Gastroesophageal sphincter (tissue), 4 donors: ENCODE measurements around the gene GABPB1. TPM values are rescaled to one million over a fixed set of nuclear protein-coding genes. Genes with fewer than 3 reads are reported as not detected.

ENCODE experiments used
- ATAC-seq: fragments of 150-250 bp; one replicate; pipeline ENCODE4 v1.9.1; 2016; ENCODE audit warnings: mild to moderate bottlenecking, moderate library complexity
- H3K27ac ChIP-seq, 4 donors: fragments of 200-600 bp; sonication (generic) in 3 of 4; 1 replicate in 3 of 4; 2 replicates in 1 of 4; pipeline ENCODE4 v1.5.1; 2016 to 2019
- H3K27me3 ChIP-seq: fragments of 200-600 bp; sonication (generic); one replicate; pipeline ENCODE4 v1.5.1; 2019
- H3K36me3 ChIP-seq, 2 donors: fragments of 200-600 bp; sonication (generic); one replicate each; pipeline ENCODE4 v1.5.1; 2019; ENCODE audit warnings: control low read depth in 1 of 2
- H3K4me1 ChIP-seq, 3 donors: fragments of 200-600 bp; sonication (generic); 1 replicate in 2 of 3; 2 replicates in 1 of 3; pipeline ENCODE4 v1.5.1; 2016 to 2019; ENCODE audit warnings: control low read depth in 2 of 3
- H3K4me3 ChIP-seq, 2 donors: fragments of 200-600 bp; sonication (generic); one replicate each; pipeline ENCODE4 v1.5.1; 2019; ENCODE audit warnings: mild to moderate bottlenecking in 1 of 2, moderate library complexity in 1 of 2
- H3K9me3 ChIP-seq, 3 donors: fragments of 200-600 bp; sonication (generic); one replicate each; pipeline ENCODE4 v1.5.1; 2017 to 2019; ENCODE audit warnings: control low read depth in 2 of 3
- CTCF ChIP-seq, 4 experiments: fragments of 200-600 bp in 2 of 4; fragments of 450-650 bp in 2 of 4; sonication (generic) in 1 of 4; IDR thresholded peaks; one replicate each; pipeline ENCODE4 v1.5.1; 2017 to 2019; ENCODE audit warnings: antibody characterized with exemption in 4 of 4, mild to moderate bottlenecking in 2 of 4, moderate library complexity in 2 of 4
- EP300 ChIP-seq: sonication (generic); formaldehyde crosslinking; IDR thresholded peaks from one replicate; pipeline ENCODE4 v1.6.1; 2017; ENCODE audit warnings: antibody characterized with exemption, mild to moderate bottlenecking
- POLR2A ChIP-seq, 2 donors: fragments of 450-650 bp; IDR thresholded peaks; one replicate each; pipeline ENCODE4 v1.6.1; 2017; ENCODE audit warnings: antibody characterized with exemption in 2 of 2, mild to moderate bottlenecking in 2 of 2, moderate library complexity in 1 of 2
- POLR2AphosphoS5 ChIP-seq: sonication (generic); formaldehyde crosslinking; IDR thresholded peaks from one replicate; pipeline ENCODE4 v1.6.1; 2017; ENCODE audit warnings: antibody characterized with exemption
- WGBS, 2 donors: methylation state at CpG; one replicate each; pipeline ENCODE4 v1.1.5; 2018; ENCODE audit warnings: low coverage in 1 of 2; 5-methylcytosine and 5-hydroxymethylcytosine counted together
- small RNA-seq, 4 donors: library from RNA; depleted of rRNA; stranded (forward); fragments of <200 nt; gene quantifications; one replicate each; pipeline ENCODE3, GENCODE V24; 2016
- total RNA-seq, 4 donors: library from RNA; depleted of rRNA; stranded (reverse); fragments of >200 nt; gene quantifications; one replicate each; pipeline ENCODE4 v1.1.0, GENCODE V29; 2016

Gene GABPB1
- total RNA-seq, 4 donors from 2014 or later = 15.8 to 26.1 (median 17.8) TPM

DNA sequence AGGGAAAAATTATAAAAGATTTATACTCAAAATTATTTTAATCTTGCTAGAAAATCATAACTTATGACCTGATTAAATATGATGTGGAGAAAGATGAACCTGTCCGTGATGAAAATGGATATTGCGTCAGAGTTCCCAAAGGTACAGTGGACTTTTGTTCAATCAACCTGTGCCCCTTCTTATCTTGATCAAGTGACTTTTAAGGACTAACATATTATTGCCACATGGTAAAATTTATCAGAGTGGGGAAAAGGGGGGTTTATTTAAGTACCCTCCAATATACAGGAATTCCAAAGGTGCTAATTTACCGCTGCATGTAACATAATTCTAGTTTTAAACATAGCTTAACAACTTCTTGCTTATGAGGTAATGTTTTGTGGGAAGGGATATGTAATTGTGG, 129.1 kb downstream of the GABPB1 start:
- no peak overlapping the region for H3K4me3 ChIP-seq
- no peaks in the 10 kb centered on the region for H3K27me3 ChIP-seq
- no peak for ATAC-seq
- no peak overlapping the region for H3K27ac ChIP-seq
- 90 to 91% methylated on average over 3 of the region's 3 CpGs for WGBS, 2 donors
- no peak for TF ChIP-seq POLR2AphosphoS5
- no peak for TF ChIP-seq CTCF (IDR thresholded peaks at IDR 0.05)
- no peak for TF ChIP-seq EP300
- TF ChIP-seq POLR2A (IDR thresholded peaks at IDR 0.05) = no peak
- H3K4me1 ChIP-seq = no peaks in the 10 kb centered on the region
- no peaks in the 10 kb centered on the region for H3K9me3 ChIP-seq
- H3K36me3 ChIP-seq = no peaks in the 10 kb centered on the region

Small RNA genes within 50 kb of the gene (small RNA-seq; reads per million reads assigned to genes)
- 0 reads per million in 4 donors for gene RNU6-94P

Other genes starting within 250 kb of the GABPB1 start
- 1 to 10 TPM; 2.0 to 9.8 (median 9.2) TPM for gene ATP8B4, start 236.0 kb downstream of the GABPB1 start, total RNA-seq
- gene SLC27A2, start 173.0 kb downstream of the GABPB1 start, total RNA-seq = under 1 TPM in 2 of 4 donors, not detected in 2; 0.13 to 0.22 TPM
- 1 to 10 TPM in 3 of 4 donors, not detected in 1; 3.1 to 4.2 (median 4.0) TPM for gene HDC, start 89.5 kb downstream of the GABPB1 start, total RNA-seq
- 10 to 100 TPM; 45.9 to 70.0 (median 55.4) TPM for gene USP8, start 69.2 kb upstream of the GABPB1 start, total RNA-seq
- under 1 TPM in 1 of 4 donors, not detected in 3; 0.94 TPM for gene USP50, start 191.5 kb upstream of the GABPB1 start, total RNA-seq